PC-3 (cell line): Measurements from ENCODE around the gene CIAO2A. TPM values are rescaled to one million over a fixed set of nuclear protein-coding genes. Genes with fewer than 3 reads are reported as not detected.
A peak's percentile ranks its signal among the peaks of the same experiment; 100 is the strongest.

ENCODE experiments used
- ATAC-seq: fragments of 200-7000 bp; cut with Tn5 transposase; 2 replicates; pipeline ENCODE4 v1.9.1; 2020; ENCODE audit warnings: mild to moderate bottlenecking, moderate library complexity
- BruUV-seq: library from RNA; stranded (reverse); fragments of 400-500 nt; replicated peaks from 2 replicates; lab custom pipeline; 2021; lab: Mats Ljungman, UMichigan
- CTCF ChIA-PET: fragments of 300-600 bp; sonication (Branson Sonifier 250); formaldehyde crosslinking; loops from one replicate; lab custom pipeline; 2022; ENCODE audit warnings: antibody characterized with exemption; lab: Charles Lee
- POLR2A ChIA-PET: fragments of 300-600 bp; sonication (Branson Sonifier 250); formaldehyde crosslinking; loops from one replicate; lab custom pipeline; 2022; ENCODE audit warnings: antibody characterized with exemption; ENCODE audit not compliant: unreplicated experiment; lab: Charles Lee
- DNase-seq: peaks from one replicate; pipeline ENCODE4 v3.0.0-alpha.2; 2015
- H2AFZ ChIP-seq: fragments of 300-600 bp; sonication (generic); 2 replicates; pipeline ENCODE4 v1.6.0; 2016; ENCODE audit warnings: antibody characterized with exemption, low read length
- H3F3A ChIP-seq: fragments of 300-600 bp; sonication (generic); one replicate; pipeline ENCODE4 v1.6.0; 2017; ENCODE audit warnings: antibody characterized with exemption, low read length, control low read depth, mild to moderate bottlenecking; ENCODE audit not compliant: unreplicated experiment
- H3K27ac ChIP-seq: fragments of 300-600 bp; sonication (generic); 2 replicates; pipeline ENCODE4 v1.5.1; 2016; ENCODE audit warnings: mild to moderate bottlenecking, low read length
- H3K27me3 ChIP-seq: fragments of 300-600 bp; sonication (generic); 2 replicates; pipeline ENCODE4 v1.6.1; 2016; ENCODE audit warnings: low read length, mixed read lengths
- H3K36me3 ChIP-seq: fragments of 300-600 bp; sonication (generic); 2 replicates; pipeline ENCODE4 v1.6.1; 2016; ENCODE audit warnings: low read depth, mixed run types, low read length, mixed read lengths
- H3K4me1 ChIP-seq: fragments of 300-600 bp; sonication (generic); 2 replicates; pipeline ENCODE4 v1.5.1; 2016; ENCODE audit warnings: low read length; ENCODE audit not compliant: insufficient read depth
- H3K4me2 ChIP-seq: fragments of 300-600 bp; sonication (generic); 2 replicates; pipeline ENCODE4 v1.6.0; 2016; ENCODE audit warnings: low read length
- H3K4me3 ChIP-seq: fragments of 300-600 bp; sonication (generic); 2 replicates; pipeline ENCODE4 v1.5.1; 2016; ENCODE audit warnings: mild to moderate bottlenecking, low read length, mixed read lengths
- H3K79me2 ChIP-seq: fragments of 300-600 bp; sonication (generic); 2 replicates; pipeline ENCODE4 v1.6.1; 2017; ENCODE audit warnings: low read length, mixed read lengths
- H3K9ac ChIP-seq: fragments of 300-600 bp; sonication (generic); 2 replicates; pipeline ENCODE4 v1.6.0; 2016; ENCODE audit warnings: mild to moderate bottlenecking, low read length
- H3K9me2 ChIP-seq: fragments of 300-600 bp; sonication (generic); replicated peaks from 2 replicates; pipeline ENCODE4 v1.6.1; 2016; ENCODE audit warnings: mixed run types, low read length, mixed read lengths
- H3K9me3 ChIP-seq: fragments of 300-600 bp; sonication (generic); 2 replicates; pipeline ENCODE4 v1.6.1; 2016; ENCODE audit warnings: low read length, mixed read lengths
- H4K20me1 ChIP-seq: fragments of 300-600 bp; sonication (generic); 2 replicates; pipeline ENCODE4 v1.6.1; 2016; ENCODE audit warnings: low read length, mixed read lengths
- CTCF ChIP-seq: fragments of 300-600 bp; sonication (generic); conservative IDR thresholded peaks from 2 replicates; pipeline ENCODE4 v1.5.1; 2017; ENCODE audit warnings: antibody characterized with exemption, low read depth, mild to moderate bottlenecking, low read length
- EZH2 ChIP-seq: fragments of 300-600 bp; sonication (generic); IDR thresholded peaks from one replicate; pipeline ENCODE4 v1.6.1; 2017; ENCODE audit warnings: antibody characterized with exemption, mild to moderate bottlenecking, low read length; ENCODE audit not compliant: unreplicated experiment
- EZH2phosphoT487 ChIP-seq: fragments of 300-600 bp; sonication (generic); IDR thresholded peaks from 2 replicates; pipeline ENCODE4 v1.6.1; 2018; ENCODE audit warnings: mild to moderate bottlenecking, antibody characterized with exemption, low read length, borderline replicate concordance
- intact Hi-C: fragments of 100-400 bp; cut with micrococcal nuclease; formaldehyde crosslinking; loops from 2 replicates; pipeline ENCODE4 v1.9.0; 2023
- total RNA-seq: library from RNA; depleted of rRNA; stranded (reverse); fragments of >200 nt; gene quantifications from 2 replicates; pipeline ENCODE4 v1.2.3, GENCODE V29; 2014

Gene CIAO2A
- total RNA-seq, 1 experiment from 2014 or later = 92.4 TPM

- CTCF ChIA-PET = interaction anchor here (1.8 kb wide), 1 partner anchor 316 kb away, joined by 12 read pairs; no protein-coding TSS in a partner anchor
- Histone ChIP-seq H2AFZ (no peak overlapping the region), H3K79me2 (no peaks in the 10 kb centered on the region), H3K9ac (no peak overlapping the region), H3K4me1 (peaks cover 30% of the 10 kb centered on the region), H3K9me3 (no peaks in the 10 kb centered on the region), H3F3A (peaks cover 6% of the 10 kb centered on the region), H3K4me3 (no peak overlapping the region), H3K9me2 (no peaks in the 10 kb centered on the region), H3K4me2 (0 out of 2 replicates have a peak overlapping the region, but pooled peaks have one; percentile 64), H4K20me1 (no peaks in the 10 kb centered on the region), H3K27me3 (no peaks in the 10 kb centered on the region), H3K27ac (no peak overlapping the region), H3K36me3 (no peaks in the 10 kb centered on the region)
- ATAC-seq (peak; percentile 4), DNase-seq (no peak)
- TF ChIP-seq EZH2phosphoT487 (no peak), EZH2 (no peak), CTCF (no peak)
- BruUV-seq = no TSS peak
- POLR2A ChIA-PET = no interaction called here
- intact Hi-C loops = loop anchor here (5.0 kb wide), 1 partner anchor 316 kb away; no protein-coding TSS in a partner anchor
Measured at GRCh38 chr15:64068133-64068532, 25.5 kb downstream of the CIAO2A start.

- H3K79me2 ChIP-seq = no peaks in the 10 kb centered on the region
- H4K20me1 ChIP-seq = no peaks in the 10 kb centered on the region
- no peak overlapping the region for H3K9ac ChIP-seq
- H3K9me2 ChIP-seq = no peaks in the 10 kb centered on the region
- intact Hi-C loops = loop anchor here (1.0 to 5.0 kb wide), 4 partner anchors 176 to 457 kb away; no protein-coding TSS in a partner anchor
- H3K4me3 ChIP-seq = no peak overlapping the region
- BruUV-seq = no TSS peak
- H3K27me3 ChIP-seq = no peaks in the 10 kb centered on the region
- TF ChIP-seq EZH2phosphoT487 (no peak), CTCF (peak; percentile 74), EZH2 (no peak)
- peak overlapping the region; percentile 64 for H3K4me2 ChIP-seq
- peaks cover 25% of the 10 kb centered on the region for H3K4me1 ChIP-seq
- peak; percentile 58 for ATAC-seq
- H3K36me3 ChIP-seq = no peaks in the 10 kb centered on the region
- no peak overlapping the region for H3K27ac ChIP-seq
- no peaks in the 10 kb centered on the region for H3K9me3 ChIP-seq
- H2AFZ ChIP-seq = peak overlapping the region; percentile 46; the same call in 1 of the 2 replicates
- ChIA-PET CTCF (interaction anchor here (0.8 to 1.8 kb wide), 2 partner anchors 315 to 458 kb away, joined by 3 to 12 read pairs; no protein-coding TSS in a partner anchor), POLR2A (no interaction called here)
- DNase-seq = peak; percentile 73
- H3F3A ChIP-seq = peaks cover under 1% of the 10 kb centered on the region
Measured at GRCh38 chr15:64067564-64068030, 26.0 kb downstream of the CIAO2A start.

- no peak overlapping the region for H2AFZ ChIP-seq
- no peaks in the 10 kb centered on the region for H3K9me3 ChIP-seq
- peak; percentile 19 for DNase-seq
- no peak for TF ChIP-seq CTCF
- no peak for TF ChIP-seq EZH2phosphoT487
- TF ChIP-seq EZH2 = no peak
- H3K4me1 ChIP-seq = peaks cover 14% of the 10 kb centered on the region
- H3K9me2 ChIP-seq = no peaks in the 10 kb centered on the region
- ChIA-PET CTCF (no interaction called here), POLR2A (no interaction called here)
- no peaks in the 10 kb centered on the region for H3K27me3 ChIP-seq
- no peak for ATAC-seq
- H3K79me2 ChIP-seq = no peaks in the 10 kb centered on the region
- BruUV-seq = no TSS peak
- intact Hi-C loops = loop anchor here (2.0 to 5.0 kb wide), 2 partner anchors 314 to 456 kb away; no protein-coding TSS in a partner anchor
- H3K36me3 ChIP-seq = no peaks in the 10 kb centered on the region
- no peak overlapping the region for H3K9ac ChIP-seq
- no peaks in the 10 kb centered on the region for H3F3A ChIP-seq
- H3K4me3 ChIP-seq = no peak overlapping the region
- H4K20me1 ChIP-seq = no peaks in the 10 kb centered on the region
- no peak overlapping the region for H3K27ac ChIP-seq
- H3K4me2 ChIP-seq = no peak overlapping the region
Measured at GRCh38 chr15:64066451-64066850, 27.2 kb downstream of the CIAO2A start.
